ENCODE data around the gene CACNA2D1. TPM values are rescaled to one million over a fixed set of nuclear protein-coding genes. Genes with fewer than 3 reads are reported as not detected.

The CACNA2D1 gene
- total and polyA plus RNA-seq, 7 experiments from 2014 or later = not detected

DNA sequence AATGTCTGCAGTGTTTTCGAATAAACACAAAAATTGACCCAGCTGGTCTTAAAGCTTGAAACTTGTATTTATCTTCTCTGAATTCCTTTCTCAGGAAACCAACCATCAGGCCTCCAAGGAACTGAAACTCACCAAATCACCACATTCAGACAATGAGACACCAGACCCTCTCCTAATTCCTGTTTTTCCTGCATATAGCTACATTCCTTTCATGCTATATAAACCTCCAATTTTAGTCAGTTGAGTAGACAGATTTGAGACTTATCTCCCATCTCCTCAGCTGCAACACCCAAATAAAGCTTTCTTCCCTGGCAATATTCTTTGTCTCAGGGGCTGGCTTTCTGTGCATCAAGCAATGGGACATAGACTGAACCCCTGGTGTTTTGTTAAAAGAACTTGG is 317.0 kb downstream of the CACNA2D1 start:
- H3K9me3 Mint-ChIP-seq = peaks cover 0 to 6% (median 0%) of the 10 kb centered on the region in 11 donors
- H3K4me3 Mint-ChIP-seq = no peak overlapping the region
- Histone ChIP-seq H3K9me3 (ENCODE audit: control insufficient read depth in 2 of 3, low read length in 3 of 3) (no peaks in the 10 kb centered on the region), H3K27ac (ENCODE audit: low read depth, low read length) (no peak overlapping the region), H3K4me3 (ENCODE audit: low read length) (no peak overlapping the region), H3K27me3 (ENCODE audit: control insufficient read depth in 2 of 2, insufficient read depth in 2 of 2, low read length in 2 of 2) (no peaks in the 10 kb centered on the region), H3K36me3 (ENCODE audit: control insufficient read depth in 2 of 3, insufficient read depth in 3 of 3, low read length in 3 of 3) (no peaks in the 10 kb centered on the region), H3K4me1 (ENCODE audit: control insufficient read depth in 2 of 2, insufficient read depth in 2 of 2, low read length in 2 of 2) (no peaks in the 10 kb centered on the region)
- no peak overlapping the region for H3K27ac Mint-ChIP-seq
- ATAC-seq = no peak
- no peak for DNase-seq
- H3K36me3 Mint-ChIP-seq = no peaks in the 10 kb centered on the region
- intact Hi-C loops (cut with micrococcal nuclease) = no loop called here
- CTCF ChIA-PET = no interaction called here
- POLR2A ChIA-PET = no interaction called here
- no peaks in the 10 kb centered on the region for H3K27me3 Mint-ChIP-seq
- H3K4me1 Mint-ChIP-seq = no peaks in the 10 kb centered on the region

GRCh38 chr7:82124445-82124844 is 319.1 kb downstream of the CACNA2D1 start:
- no peak overlapping the region for H3K27ac ChIP-seq (ENCODE audit: low read depth, low read length)
- H3K36me3 Mint-ChIP-seq = no peaks in the 10 kb centered on the region
- H3K4me3 ChIP-seq (ENCODE audit: low read length) = no peak overlapping the region
- no peak overlapping the region for H3K27ac Mint-ChIP-seq
- H3K4me1 Mint-ChIP-seq = no peaks in the 10 kb centered on the region
- no peaks in the 10 kb centered on the region for H3K4me1 ChIP-seq (ENCODE audit: control insufficient read depth in 2 of 2, insufficient read depth in 2 of 2, low read length in 2 of 2)
- intact Hi-C loops (cut with micrococcal nuclease) = no loop called here
- peaks cover 0 to 6% (median 0%) of the 10 kb centered on the region in 11 donors for H3K9me3 Mint-ChIP-seq
- H3K9me3 ChIP-seq (ENCODE audit: control insufficient read depth in 2 of 3, low read length in 3 of 3) = no peaks in the 10 kb centered on the region
- POLR2A ChIA-PET = no interaction called here
- H3K27me3 Mint-ChIP-seq = no peaks in the 10 kb centered on the region
- H3K36me3 ChIP-seq (ENCODE audit: control insufficient read depth in 2 of 3, insufficient read depth in 3 of 3, low read length in 3 of 3) = no peaks in the 10 kb centered on the region
- no peak for DNase-seq
- no peaks in the 10 kb centered on the region for H3K27me3 ChIP-seq (ENCODE audit: control insufficient read depth in 2 of 2, insufficient read depth in 2 of 2, low read length in 2 of 2)
- no peak overlapping the region for H3K4me3 Mint-ChIP-seq
- CTCF ChIA-PET = no interaction called here
- ATAC-seq = no peak

DNA sequence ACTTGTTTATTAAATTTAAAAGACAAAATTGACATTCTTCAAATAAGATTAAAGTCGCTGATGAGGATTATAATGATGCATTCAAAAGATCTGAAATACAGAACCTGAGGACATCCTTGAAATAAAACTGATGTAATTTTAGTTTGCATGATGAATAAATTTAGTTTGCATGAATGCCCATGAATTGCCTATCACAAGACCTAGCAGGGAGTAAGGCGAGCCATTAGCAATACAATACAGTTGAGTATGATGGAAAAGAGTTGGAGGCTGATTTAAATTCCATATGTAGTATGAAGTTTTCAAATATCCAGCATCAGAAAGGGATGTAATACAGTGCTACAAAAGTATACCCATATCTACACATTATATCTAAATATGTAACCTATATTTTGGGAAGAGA is 321.3 kb downstream of the CACNA2D1 start:
- H3K36me3 ChIP-seq (ENCODE audit: control insufficient read depth in 2 of 3, insufficient read depth in 3 of 3, low read length in 3 of 3) = no peaks in the 10 kb centered on the region
- H3K27ac Mint-ChIP-seq = no peak overlapping the region
- no peak overlapping the region for H3K4me3 ChIP-seq (ENCODE audit: low read length)
- no peak for DNase-seq
- H3K27ac ChIP-seq (ENCODE audit: low read depth, low read length) = no peak overlapping the region
- ATAC-seq = no peak
- no peaks in the 10 kb centered on the region for H3K27me3 ChIP-seq (ENCODE audit: control insufficient read depth in 2 of 2, insufficient read depth in 2 of 2, low read length in 2 of 2)
- H3K27me3 Mint-ChIP-seq = no peaks in the 10 kb centered on the region
- peaks cover 0 to 6% (median 0%) of the 10 kb centered on the region in 11 donors for H3K9me3 Mint-ChIP-seq
- H3K4me1 Mint-ChIP-seq = no peaks in the 10 kb centered on the region
- no peaks in the 10 kb centered on the region for H3K4me1 ChIP-seq (ENCODE audit: control insufficient read depth in 2 of 2, insufficient read depth in 2 of 2, low read length in 2 of 2)
- H3K36me3 Mint-ChIP-seq = no peaks in the 10 kb centered on the region
- POLR2A ChIA-PET = no interaction called here
- CTCF ChIA-PET = no interaction called here
- H3K9me3 ChIP-seq (ENCODE audit: control insufficient read depth in 2 of 3, low read length in 3 of 3) = no peaks in the 10 kb centered on the region
- intact Hi-C loops (cut with micrococcal nuclease) = no loop called here
- no peak overlapping the region for H3K4me3 Mint-ChIP-seq

GRCh38 chr7:82114237-82114636 is 329.3 kb downstream of the CACNA2D1 start:
- ChIA-PET CTCF (no interaction called here), POLR2A (no interaction called here)
- intact Hi-C loops (cut with micrococcal nuclease) = no loop called here
- no peaks in the 10 kb centered on the region for H3K36me3 ChIP-seq (ENCODE audit: control insufficient read depth in 2 of 3, insufficient read depth in 3 of 3, low read length in 3 of 3)
- H3K4me3 ChIP-seq (ENCODE audit: low read length) = no peak overlapping the region
- H3K36me3 Mint-ChIP-seq = no peaks in the 10 kb centered on the region
- H3K27me3 ChIP-seq (ENCODE audit: control insufficient read depth in 2 of 2, insufficient read depth in 2 of 2, low read length in 2 of 2) = no peaks in the 10 kb centered on the region
- no peaks in the 10 kb centered on the region for H3K27me3 Mint-ChIP-seq
- no peak overlapping the region for H3K27ac ChIP-seq (ENCODE audit: low read depth, low read length)
- no peaks in the 10 kb centered on the region for H3K9me3 ChIP-seq (ENCODE audit: control insufficient read depth in 2 of 3, low read length in 3 of 3)
- DNase-seq = no peak
- no peaks in the 10 kb centered on the region for H3K4me1 ChIP-seq (ENCODE audit: control insufficient read depth in 2 of 2, insufficient read depth in 2 of 2, low read length in 2 of 2)
- no peak overlapping the region for H3K4me3 Mint-ChIP-seq
- H3K27ac Mint-ChIP-seq = no peak overlapping the region
- no peaks in the 10 kb centered on the region for H3K4me1 Mint-ChIP-seq
- H3K9me3 Mint-ChIP-seq = peaks cover 0 to 8% (median 0%) of the 10 kb centered on the region in 11 donors
- no peak for ATAC-seq

DNA sequence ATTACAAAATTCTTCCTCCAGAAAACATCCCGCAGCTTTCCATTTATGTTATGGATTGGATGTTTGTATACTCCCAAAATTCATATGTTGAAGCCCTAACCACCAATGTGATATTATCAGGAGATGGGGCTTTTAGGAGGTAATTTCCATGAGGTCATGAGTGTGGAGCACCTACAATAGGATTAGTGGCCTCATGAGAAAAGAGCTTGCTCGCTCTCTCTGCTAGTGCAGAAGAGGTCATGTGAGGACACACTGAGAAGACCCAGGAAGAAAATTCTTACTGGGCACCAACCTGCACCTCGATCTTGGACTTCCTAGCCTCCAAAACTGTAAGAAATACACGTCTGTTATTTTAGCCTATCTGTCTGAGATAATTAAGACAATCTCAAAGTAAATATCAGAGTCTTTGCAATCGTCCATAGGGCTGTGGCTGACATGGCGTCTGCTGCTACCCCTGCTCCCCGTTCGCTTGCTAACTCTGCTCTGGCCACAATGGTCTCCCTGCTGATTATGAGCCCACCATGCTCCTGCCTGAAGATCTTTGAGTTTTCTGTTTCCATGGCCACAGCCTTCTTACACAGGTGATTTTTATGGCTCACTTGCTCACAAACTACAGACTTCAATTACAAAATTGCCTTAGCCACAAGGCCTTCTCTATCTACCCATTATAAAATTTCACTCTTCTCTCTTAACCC is 333.3 kb downstream of the CACNA2D1 start:
- Mint-ChIP-seq H3K27me3 (no peaks in the 10 kb centered on the region), H3K9me3 (peaks cover 0 to 8% (median 0%) of the 10 kb centered on the region in 11 donors), H3K27ac (no peak overlapping the region), H3K4me3 (no peak overlapping the region), H3K4me1 (no peaks in the 10 kb centered on the region), H3K36me3 (no peaks in the 10 kb centered on the region)
- no peak overlapping the region for H3K27ac ChIP-seq (ENCODE audit: low read depth, low read length)
- DNase-seq = no peak
- H3K27me3 ChIP-seq (ENCODE audit: control insufficient read depth in 2 of 2, insufficient read depth in 2 of 2, low read length in 2 of 2) = no peaks in the 10 kb centered on the region
- no peaks in the 10 kb centered on the region for H3K4me1 ChIP-seq (ENCODE audit: control insufficient read depth in 2 of 2, insufficient read depth in 2 of 2, low read length in 2 of 2)
- no peak overlapping the region for H3K4me3 ChIP-seq (ENCODE audit: low read length)
- CTCF ChIA-PET = no interaction called here
- intact Hi-C loops (cut with micrococcal nuclease) = no loop called here
- POLR2A ChIA-PET = no interaction called here
- H3K36me3 ChIP-seq (ENCODE audit: control insufficient read depth in 2 of 3, insufficient read depth in 3 of 3, low read length in 3 of 3) = no peaks in the 10 kb centered on the region
- no peak for ATAC-seq
- no peaks in the 10 kb centered on the region for H3K9me3 ChIP-seq (ENCODE audit: control insufficient read depth in 2 of 3, low read length in 3 of 3)

DNA sequence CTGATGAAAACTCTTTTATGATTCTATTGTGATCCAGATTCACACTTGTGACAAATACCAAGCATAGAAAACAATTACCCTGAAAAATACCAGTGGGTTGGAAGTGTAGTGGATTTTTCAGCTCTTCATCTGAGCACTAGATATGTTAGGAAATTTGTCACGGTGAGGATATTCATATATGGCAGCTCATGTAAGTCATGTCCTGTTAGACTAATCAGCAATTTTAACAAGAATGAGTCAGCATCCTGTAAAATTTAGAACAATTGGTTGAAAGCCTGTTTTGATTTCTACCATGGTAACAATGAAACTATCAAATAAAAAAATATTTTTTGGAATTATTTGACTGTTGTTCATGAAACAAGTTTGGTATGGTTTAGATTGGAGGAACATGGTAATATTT is 334.3 kb downstream of the CACNA2D1 start:
- Histone ChIP-seq H3K27me3 (ENCODE audit: control insufficient read depth in 2 of 2, insufficient read depth in 2 of 2, low read length in 2 of 2) (no peaks in the 10 kb centered on the region), H3K9me3 (ENCODE audit: control insufficient read depth in 2 of 3, low read length in 3 of 3) (no peaks in the 10 kb centered on the region), H3K27ac (ENCODE audit: low read depth, low read length) (no peak overlapping the region), H3K4me1 (ENCODE audit: control insufficient read depth in 2 of 2, insufficient read depth in 2 of 2, low read length in 2 of 2) (no peaks in the 10 kb centered on the region), H3K4me3 (ENCODE audit: low read length) (no peak overlapping the region), H3K36me3 (ENCODE audit: control insufficient read depth in 2 of 3, insufficient read depth in 3 of 3, low read length in 3 of 3) (no peaks in the 10 kb centered on the region)
- H3K27me3 Mint-ChIP-seq = no peaks in the 10 kb centered on the region
- H3K36me3 Mint-ChIP-seq = no peaks in the 10 kb centered on the region
- H3K4me3 Mint-ChIP-seq = no peak overlapping the region
- H3K27ac Mint-ChIP-seq = no peak overlapping the region
- intact Hi-C loops (cut with micrococcal nuclease) = no loop called here
- ChIA-PET POLR2A (no interaction called here), CTCF (no interaction called here)
- ATAC-seq (no peak), DNase-seq (no peak)
- no peaks in the 10 kb centered on the region for H3K4me1 Mint-ChIP-seq
- H3K9me3 Mint-ChIP-seq = peaks cover 0 to 8% (median 0%) of the 10 kb centered on the region in 11 donors

GRCh38 chr7:82106201-82106600 is 337.4 kb downstream of the CACNA2D1 start:
- ATAC-seq = no peak

More at GRCh38 chr7:82106201-82106600, 337.4 kb downstream of the CACNA2D1 start:
- H3K27ac Mint-ChIP-seq = no peak overlapping the region
- H3K27me3 ChIP-seq (ENCODE audit: control insufficient read depth in 2 of 2, insufficient read depth in 2 of 2, low read length in 2 of 2) = no peaks in the 10 kb centered on the region
- H3K4me3 ChIP-seq (ENCODE audit: low read length) = no peak overlapping the region
- no peaks in the 10 kb centered on the region for H3K9me3 ChIP-seq (ENCODE audit: control insufficient read depth in 2 of 3, low read length in 3 of 3)
- no peaks in the 10 kb centered on the region for H3K27me3 Mint-ChIP-seq
- no peak overlapping the region for H3K27ac ChIP-seq (ENCODE audit: low read depth, low read length)
- H3K4me3 Mint-ChIP-seq = no peak overlapping the region
- H3K9me3 Mint-ChIP-seq = peaks cover 0 to 8% (median 0%) of the 10 kb centered on the region in 11 donors
- no peaks in the 10 kb centered on the region for H3K36me3 ChIP-seq (ENCODE audit: control insufficient read depth in 2 of 3, insufficient read depth in 3 of 3, low read length in 3 of 3)
- no peak for DNase-seq
- H3K4me1 Mint-ChIP-seq = no peaks in the 10 kb centered on the region
- H3K36me3 Mint-ChIP-seq = no peaks in the 10 kb centered on the region
- CTCF ChIA-PET = no interaction called here
- H3K4me1 ChIP-seq (ENCODE audit: control insufficient read depth in 2 of 2, insufficient read depth in 2 of 2, low read length in 2 of 2) = no peaks in the 10 kb centered on the region
- POLR2A ChIA-PET = no interaction called here
- intact Hi-C loops (cut with micrococcal nuclease) = no loop called here

All from naive thymus-derived CD4-positive, alpha-beta T cell (primary cell).